WTC11 (cell line): ENCODE measurements around the gene FANCE. TPM values are rescaled to one million over a fixed set of nuclear protein-coding genes. Genes with fewer than 3 reads are reported as not detected.

ENCODE experiments used
- ATAC-seq: fragments of 200-7000 bp; cut with Tn5 transposase; 2 replicates; pipeline ENCODE4 v1.10.0; 2021; ENCODE audit warnings: mild to moderate bottlenecking, moderate library complexity
- CTCF ChIA-PET: fragments of 300-600 bp; sonication (Branson Sonifier 250); formaldehyde crosslinking; loops from one replicate; lab custom pipeline; 2021; ENCODE audit warnings: antibody characterized with exemption; lab: Charles Lee
- POLR2A ChIA-PET: fragments of 350-600 bp; sonication (Branson Sonifier 250); formaldehyde crosslinking; loops from one replicate; lab custom pipeline; 2021; ENCODE audit warnings: antibody characterized with exemption; lab: Charles Lee
- DNase-seq: peaks from one replicate; pipeline ENCODE4 v3.0.0; 2021; ENCODE audit warnings: low spot score
- H3K27ac Mint-ChIP-seq: 2 replicates; pipeline ENCODE4 v1.8.0; 2021; ENCODE audit warnings: mixed read lengths
- H3K27me3 Mint-ChIP-seq: 2 replicates; pipeline ENCODE4 v1.8.0; 2021; ENCODE audit warnings: low read depth, mild to moderate bottlenecking, moderate library complexity, mixed read lengths
- H3K36me3 Mint-ChIP-seq: 2 replicates; pipeline ENCODE4 v1.8.0; 2021; ENCODE audit warnings: mixed read lengths
- H3K4me1 Mint-ChIP-seq: 2 replicates; pipeline ENCODE4 v1.8.0; 2022; ENCODE audit warnings: mixed read lengths
- H3K4me3 Mint-ChIP-seq: 2 replicates; pipeline ENCODE4 v1.8.0; 2021; ENCODE audit warnings: mild to moderate bottlenecking, moderate library complexity, mixed read lengths
- H3K9me3 Mint-ChIP-seq: 2 replicates; pipeline ENCODE4 v1.8.0; 2021; ENCODE audit warnings: mixed read lengths
- AFF4 ChIP-seq: sonication (generic); formaldehyde crosslinking; IDR thresholded peaks from 2 replicates; pipeline ENCODE4 v1.8.1; 2023; ENCODE audit warnings: mild to moderate bottlenecking, missing genetic modification reagents, borderline replicate concordance
- ARID4B ChIP-seq: sonication (generic); formaldehyde crosslinking; IDR thresholded peaks from 2 replicates; pipeline ENCODE4 v1.8.0; 2023; ENCODE audit warnings: missing genetic modification reagents, mild to moderate bottlenecking, borderline replicate concordance
- EMX1 ChIP-seq: fragments of 250-450 bp; sonication (Bioruptor Pico); IDR thresholded peaks from 2 replicates; pipeline ENCODE4 v1.8.0; 2021; ENCODE audit warnings: mild to moderate bottlenecking
- ETV6 ChIP-seq: sonication (generic); formaldehyde crosslinking; IDR thresholded peaks from 2 replicates; pipeline ENCODE4 v1.8.1; 2022; ENCODE audit warnings: mild to moderate bottlenecking, missing genetic modification reagents
- FOXP1 ChIP-seq: sonication (generic); formaldehyde crosslinking; IDR thresholded peaks from 2 replicates; pipeline ENCODE4 v1.8.0; 2022; ENCODE audit warnings: missing genetic modification reagents, mild to moderate bottlenecking, moderate library complexity, borderline replicate concordance
- GRHL2 ChIP-seq: fragments of 250-450 bp; sonication (Bioruptor Pico); IDR thresholded peaks from 2 replicates; pipeline ENCODE4 v1.8.0; 2022; ENCODE audit warnings: mild to moderate bottlenecking, moderate library complexity; ENCODE audit not compliant: insufficient replicate concordance, severe bottlenecking
- GTF2I ChIP-seq: fragments of 250-450 bp; sonication (Bioruptor Pico); conservative IDR thresholded peaks from 2 replicates; pipeline ENCODE4 v1.4.0; 2021; ENCODE audit warnings: mild to moderate bottlenecking
- JAZF1 ChIP-seq: fragments of 250-450 bp; sonication (Bioruptor Pico); IDR thresholded peaks from 2 replicates; pipeline ENCODE4 v1.9.0; 2021; ENCODE audit warnings: moderate library complexity, mild to moderate bottlenecking, inconsistent platforms
- MXD4 ChIP-seq: fragments of 250-450 bp; sonication (Bioruptor Pico); IDR thresholded peaks from 2 replicates; pipeline ENCODE4 v1.8.0; 2021; ENCODE audit warnings: mild to moderate bottlenecking, moderate library complexity, borderline replicate concordance
- PRDM15 ChIP-seq: sonication (generic); formaldehyde crosslinking; IDR thresholded peaks from 2 replicates; pipeline ENCODE4 v1.8.0; 2022; ENCODE audit warnings: missing genetic modification reagents
- ZBTB43 ChIP-seq: sonication (generic); formaldehyde crosslinking; IDR thresholded peaks from 2 replicates; pipeline ENCODE4 v1.8.1; 2023; ENCODE audit warnings: mild to moderate bottlenecking, missing genetic modification reagents
- ZNF232 ChIP-seq: sonication (generic); formaldehyde crosslinking; IDR thresholded peaks from 2 replicates; pipeline ENCODE4 v1.8.0; 2022; ENCODE audit warnings: mild to moderate bottlenecking, missing genetic modification reagents
- ZSCAN18 ChIP-seq: fragments of 250-450 bp; sonication (Bioruptor Pico); IDR thresholded peaks from 2 replicates; pipeline ENCODE4 v2.1.2; 2022; ENCODE audit warnings: mild to moderate bottlenecking, moderate library complexity
- total RNA-seq: library from RNA; stranded (reverse); gene quantifications from 3 replicates; pipeline ENCODE4 v1.2.3, GENCODE V29; 2021

FANCE gene
- total RNA-seq, 1 experiment from 2014 or later, result 22.3 TPM

- no peak for TF ChIP-seq ARID4B (CRISPR knock-in tag)
Observed at GRCh38 chr6:35503534-35503933, 51.4 kb downstream of the FANCE start (continued).

- Mint-ChIP-seq H3K4me1 (peaks cover 47% of the 10 kb centered on the region), H3K4me3 (no peak overlapping the region), H3K9me3 (no peaks in the 10 kb centered on the region), H3K36me3 (no peaks in the 10 kb centered on the region), H3K27me3 (peaks cover 32% of the 10 kb centered on the region), H3K27ac (no peak overlapping the region)
- ATAC-seq, result peak; percentile 50
- POLR2A ChIA-PET, result no interaction called here
- CTCF ChIA-PET, result interaction anchor here (1.3 to 5.3 kb wide), 2 partner anchors 17 to 21 kb away, joined by 3 to 40 read pairs; no protein-coding TSS in a partner anchor
- peak; percentile 25 for DNase-seq
- no peak for TF ChIP-seq JAZF1 (CRISPR knock-in tag)
- TF ChIP-seq ZBTB43, result no peak
- peak; percentile 51; the same call in 1 of the 2 replicates for TF ChIP-seq ETV6 (CRISPR knock-in tag)
- TF ChIP-seq ZNF232 (CRISPR knock-in tag), result no peak
- 0 out of 2 replicates have a peak, but pooled peaks have one; percentile 26 for TF ChIP-seq PRDM15 (CRISPR knock-in tag)
- TF ChIP-seq, all 79 proteins: peak for 2
Observed at GRCh38 chr6:35505999-35506412, 53.9 kb downstream of the FANCE start.

- Mint-ChIP-seq H3K27ac (no peak overlapping the region), H3K4me3 (no peak overlapping the region), H3K27me3 (peaks cover 35% of the 10 kb centered on the region), H3K36me3 (no peaks in the 10 kb centered on the region), H3K9me3 (no peaks in the 10 kb centered on the region), H3K4me1 (peaks cover 48% of the 10 kb centered on the region)
- DNase-seq (no peak), ATAC-seq (no peak)
- CTCF ChIA-PET, result interaction anchor here (1.3 to 5.3 kb wide), 2 partner anchors 16 to 20 kb away, joined by 3 to 40 read pairs; no protein-coding TSS in a partner anchor
- POLR2A ChIA-PET, result no interaction called here
- TF ChIP-seq AFF4 (CRISPR knock-in tag) (no peak), FOXP1 (CRISPR knock-in tag) (no peak), GTF2I (CRISPR knock-in tag) (no peak), ZSCAN18 (CRISPR knock-in tag) (no peak), MXD4 (CRISPR knock-in tag) (no peak), PRDM15 (CRISPR knock-in tag) (no peak), GRHL2 (no peak), EMX1 (CRISPR knock-in tag) (no peak)
Observed at GRCh38 chr6:35506536-35506935, 54.4 kb downstream of the FANCE start.
